Fibroblast of skin of left biceps (primary cell): ENCODE results near the gene ANKS4B.
"Not testable (repeated sequence)": the region's sequence is repeated elsewhere in the genome, so short reads cannot be mapped to it uniquely, and the experiment has no call there.

Experiments used
- DNase-seq, 2 experiments: peaks; one replicate each; pipeline ENCODE4 v3.0.0-alpha.2; 2013; ENCODE audit warnings: low read depth in 2 of 2

ANKS4B gene

DNA sequence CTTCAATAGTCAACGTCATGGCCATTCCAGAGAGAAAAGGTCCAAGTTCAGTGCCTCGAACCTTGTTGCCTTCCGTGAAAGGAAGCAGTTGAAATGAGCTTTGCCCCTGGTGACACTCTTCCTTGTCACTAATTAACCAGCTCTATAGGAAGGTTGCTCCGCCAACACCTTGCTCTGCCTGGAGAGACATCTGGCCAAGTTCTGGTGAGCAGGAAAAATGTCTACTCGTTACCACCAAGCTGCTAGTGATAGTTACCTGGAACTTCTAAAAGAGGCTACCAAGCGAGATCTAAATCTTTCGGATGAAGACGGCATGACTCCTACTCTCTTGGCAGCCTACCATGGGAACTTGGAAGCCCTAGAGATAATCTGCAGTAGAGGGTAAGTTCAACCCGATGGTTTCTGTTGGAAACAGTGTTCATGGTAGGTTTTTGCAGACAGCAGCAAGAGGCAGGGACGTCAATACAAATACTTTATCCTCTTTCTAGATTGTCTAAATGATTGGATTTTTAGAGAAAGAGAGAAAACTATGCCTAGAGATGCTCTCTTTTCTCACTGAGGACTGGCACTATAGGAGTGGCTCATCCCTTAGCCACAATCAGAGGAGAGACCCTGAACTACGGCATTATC is at the start of gene ANKS4B:
Gene ANKS4B (plus strand): TSS at position 179 of the 630 bp plus-strand sequence. CDS start 39 bp downstream, at position 218.
- no peak for DNase-seq

GRCh38 chr16:21183995-21184394 is 49.5 kb upstream of the ANKS4B start:
- DNase-seq, result no peak

GRCh38 chr16:21184834-21185233 is 48.7 kb upstream of the ANKS4B start:
- no peak for DNase-seq

DNA sequence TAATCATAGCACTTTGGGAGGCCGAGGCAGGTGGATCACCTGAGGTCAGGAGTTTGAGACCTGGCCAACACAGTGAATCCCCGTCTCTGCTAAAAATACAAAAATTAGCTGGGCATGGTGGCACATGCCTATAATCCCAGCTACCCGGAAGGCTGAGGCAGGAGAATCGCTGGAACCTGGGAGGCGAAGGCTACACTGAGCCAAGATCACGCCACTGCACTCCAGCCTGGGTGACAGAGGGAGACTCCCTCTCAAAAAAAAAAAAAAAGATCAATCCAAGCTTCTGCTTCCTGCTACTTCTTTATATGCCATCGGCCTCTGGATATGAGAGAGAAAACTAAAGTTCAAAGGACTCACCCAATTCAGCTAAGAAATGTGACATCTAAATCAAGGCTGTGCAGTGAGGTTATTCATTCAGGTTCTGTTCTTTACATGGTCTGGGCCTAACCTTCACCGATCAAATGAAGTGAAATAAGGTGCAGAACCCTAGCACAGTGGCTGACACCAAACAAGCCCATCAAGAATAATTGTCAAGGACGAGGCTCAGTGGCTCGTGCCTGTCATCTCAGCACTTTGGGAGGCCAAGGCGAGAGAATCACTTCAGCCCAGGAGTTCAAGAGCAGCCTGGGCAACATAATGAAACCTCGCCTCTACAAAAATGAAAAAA is 47.7 kb upstream of the ANKS4B start:
- no peak for DNase-seq

DNA sequence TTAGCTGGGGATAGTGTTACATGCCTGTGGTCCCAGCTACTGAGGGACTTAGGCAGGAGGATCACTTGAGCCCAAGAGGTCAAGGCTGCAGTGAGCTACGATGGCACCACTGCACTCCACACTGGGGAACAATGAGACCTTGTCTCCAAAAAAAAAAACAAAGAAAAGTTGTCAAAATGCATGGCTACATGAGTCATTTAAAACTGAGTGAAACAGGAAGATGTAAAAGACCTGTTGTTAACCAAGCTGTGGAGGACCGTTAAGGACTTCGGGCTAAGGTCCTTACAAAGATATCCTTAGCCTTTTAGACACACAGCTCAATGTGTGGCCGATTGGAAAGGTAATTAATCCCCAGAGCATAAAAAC is 47.2 kb upstream of the ANKS4B start:
- no peak for DNase-seq

DNA sequence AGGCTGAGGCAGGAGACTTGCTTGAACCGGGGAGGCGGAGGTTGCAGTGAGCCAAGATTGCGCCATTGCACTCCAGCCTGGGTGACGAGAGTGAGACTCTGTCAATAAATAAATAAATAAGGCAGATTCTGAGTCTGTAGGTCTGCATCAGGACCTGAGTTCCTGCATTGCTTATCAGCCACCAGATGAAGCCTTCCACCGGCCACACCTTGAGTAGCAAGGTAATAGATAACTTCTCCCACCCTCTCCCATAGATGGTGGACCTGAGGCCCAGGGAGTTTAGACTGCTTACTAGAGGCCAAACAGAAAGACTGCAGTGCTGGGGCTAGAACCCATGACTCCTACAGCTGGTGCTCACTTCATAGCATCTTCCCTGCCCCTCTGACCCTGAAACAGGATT is 44.2 kb upstream of the ANKS4B start:
- DNase-seq, result no peak

GRCh38 chr16:21190013-21190412 is 43.5 kb upstream of the ANKS4B start:
- no peak for DNase-seq

GRCh38 chr16:21190599-21190998 is 42.9 kb upstream of the ANKS4B start:
- DNase-seq, result peak; percentile 35 to 47

DNA sequence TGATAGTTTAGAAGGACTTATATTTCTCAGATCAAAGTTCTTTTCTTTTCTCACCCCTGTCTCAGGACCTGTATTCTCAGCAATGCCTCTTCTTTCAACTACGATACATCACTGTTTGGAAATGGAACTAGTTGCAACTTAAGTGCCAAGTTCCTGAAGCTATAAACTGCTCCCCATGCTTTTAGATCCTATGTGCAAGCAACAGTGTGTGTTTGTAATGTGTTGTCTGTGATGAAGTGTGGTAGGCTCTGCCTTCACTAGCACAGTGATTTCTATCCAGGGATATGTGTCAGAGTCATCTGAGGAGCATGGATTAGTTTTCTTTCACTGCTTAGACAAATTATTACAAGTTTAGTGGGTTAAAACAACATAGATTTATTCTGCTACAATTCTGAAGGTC is 40.5 kb upstream of the ANKS4B start:
- no peak for DNase-seq

- DNase-seq, result no peak
These were observed 38.7 kb upstream of the ANKS4B start for GRCh38 chr16:21194771-21195301.

DNA sequence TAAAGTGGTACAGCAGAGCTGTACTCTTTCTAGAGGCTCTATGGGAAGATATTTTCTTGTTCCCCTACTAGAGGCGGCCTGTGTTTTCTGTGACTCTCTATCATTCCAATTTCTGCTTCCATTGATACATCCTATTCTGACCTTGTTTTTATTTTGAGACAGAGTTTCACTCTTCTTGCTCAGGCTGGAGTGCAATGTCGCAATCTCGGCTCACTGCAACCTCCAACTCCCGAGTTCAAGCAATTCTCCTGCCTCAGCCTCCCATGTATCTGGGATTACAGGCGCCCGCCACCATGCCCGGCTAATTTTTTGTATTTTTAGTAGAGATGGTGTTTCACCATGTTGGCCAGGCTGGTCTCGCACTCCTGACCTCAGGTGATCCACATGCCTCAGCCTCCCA is 38.2 kb upstream of the ANKS4B start:
- DNase-seq, result not testable (repeated sequence)

DNA sequence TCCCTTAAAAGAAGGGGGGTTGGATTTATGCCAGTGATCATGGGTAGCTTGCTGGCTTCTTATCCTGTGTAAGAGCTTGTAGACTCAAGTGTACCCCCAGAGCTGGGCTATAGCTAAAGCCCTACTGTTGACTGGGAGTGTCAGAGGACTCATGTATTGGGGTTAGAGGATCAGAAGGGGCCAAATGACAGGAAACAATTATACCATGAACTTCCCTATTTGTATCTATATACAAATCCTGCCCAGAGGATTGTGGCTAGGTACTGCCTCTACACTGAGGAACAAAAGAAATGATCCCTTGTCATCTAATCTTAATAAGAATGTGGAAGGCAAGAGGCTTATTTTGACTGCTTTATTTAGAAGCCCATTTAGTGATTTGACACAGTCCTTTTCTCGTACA is 36.4 kb upstream of the ANKS4B start:
- no peak for DNase-seq

GRCh38 chr16:21197621-21198020 is 35.9 kb upstream of the ANKS4B start:
- DNase-seq, result no peak

GRCh38 chr16:21199607-21200218 is 33.8 kb upstream of the ANKS4B start:
- DNase-seq, result no peak

- no peak for DNase-seq
These were observed 30.2 kb upstream of the ANKS4B start for GRCh38 chr16:21203155-21203797.

DNA sequence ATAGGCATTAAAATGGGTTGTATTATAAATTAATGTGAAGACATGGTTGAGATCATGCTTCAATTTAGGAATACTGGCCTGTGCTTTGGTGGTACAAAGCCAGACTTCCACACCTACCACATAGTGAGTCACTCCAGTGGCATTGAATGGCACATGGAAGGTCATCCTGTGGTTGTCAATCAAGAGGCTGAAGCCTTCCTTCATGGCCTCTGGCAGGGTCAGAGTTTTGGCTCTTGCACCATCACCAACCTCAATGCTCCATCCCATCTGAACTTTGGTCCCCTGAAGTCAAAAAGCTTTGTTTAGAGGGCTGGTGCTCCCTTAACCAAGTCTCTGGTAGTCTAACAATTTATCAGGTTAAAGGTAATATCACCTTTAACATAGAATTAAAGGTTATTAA is 28.2 kb upstream of the ANKS4B start:
- no peak for DNase-seq

DNA sequence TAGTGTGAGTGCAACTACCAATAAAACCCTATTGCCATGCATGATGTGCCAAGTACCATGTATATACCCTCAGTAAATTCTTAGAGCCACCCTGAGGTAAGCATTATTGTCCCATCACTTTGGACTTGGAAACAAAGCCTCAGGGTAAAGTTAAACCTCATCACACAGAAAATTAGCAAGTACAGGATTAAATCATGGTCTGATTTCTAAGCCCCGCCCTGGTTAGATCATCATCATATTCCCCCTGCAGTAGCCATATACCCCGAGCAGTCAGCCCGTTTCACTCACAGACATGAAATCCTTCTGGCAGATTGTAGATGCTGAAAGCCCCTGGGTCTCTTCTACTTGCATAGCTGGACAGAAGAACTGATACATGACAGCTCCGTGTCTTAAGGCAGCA is 26.9 kb upstream of the ANKS4B start:
- no peak for DNase-seq

- no peak for DNase-seq
These were observed 24.9 kb upstream of the ANKS4B start for GRCh38 chr16:21208446-21209230.

GRCh38 chr16:21211486-21211885 is 22.0 kb upstream of the ANKS4B start, which contains the start of gene ZP2:
TSS of gene ZP2 (minus strand) at chr16:21211574. CDS start at chr16:21211547, 27 bp downstream.
- no peak for DNase-seq

- DNase-seq, result no peak
These were observed 19.4 kb upstream of the ANKS4B start for GRCh38 chr16:21214086-21214485.

GRCh38 chr16:21217121-21217520 is 16.4 kb upstream of the ANKS4B start:
- DNase-seq, result no peak

- no peak for DNase-seq
These were observed 15.3 kb upstream of the ANKS4B start for GRCh38 chr16:21218153-21218552.
